ENCODE data around the gene TAAR1.
"Not testable (repeated sequence)": the region's sequence is repeated elsewhere in the genome, so short reads cannot be mapped to it uniquely, and the experiment has no call there.

Gene TAAR1, protein sequence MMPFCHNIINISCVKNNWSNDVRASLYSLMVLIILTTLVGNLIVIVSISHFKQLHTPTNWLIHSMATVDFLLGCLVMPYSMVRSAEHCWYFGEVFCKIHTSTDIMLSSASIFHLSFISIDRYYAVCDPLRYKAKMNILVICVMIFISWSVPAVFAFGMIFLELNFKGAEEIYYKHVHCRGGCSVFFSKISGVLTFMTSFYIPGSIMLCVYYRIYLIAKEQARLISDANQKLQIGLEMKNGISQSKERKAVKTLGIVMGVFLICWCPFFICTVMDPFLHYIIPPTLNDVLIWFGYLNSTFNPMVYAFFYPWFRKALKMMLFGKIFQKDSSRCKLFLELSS

DNA sequence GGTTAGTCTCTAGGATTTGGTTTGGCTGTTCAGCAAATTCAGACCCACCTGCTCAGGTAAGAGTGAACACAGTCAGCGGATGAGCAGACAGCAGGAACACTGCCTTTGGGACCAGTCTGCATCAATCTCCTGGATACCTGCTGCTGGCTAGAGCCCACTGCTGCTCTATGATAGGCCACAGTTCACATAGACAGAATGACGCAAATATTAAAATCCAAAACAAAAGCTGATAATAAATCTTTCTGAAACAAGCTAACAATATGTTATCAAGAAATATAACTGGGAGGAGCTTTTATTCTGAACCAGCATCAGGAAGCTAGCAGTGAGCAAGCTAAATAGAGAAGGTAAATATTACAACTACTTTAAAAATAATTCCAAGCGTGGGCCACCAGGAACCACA is at the start of gene TAAR1:
TSS of gene TAAR1 (minus strand) at position 101 of the 400 bp plus-strand sequence. CDS start 13,179 bp downstream, outside the sequence.
- no peak for DNase-seq

DNA sequence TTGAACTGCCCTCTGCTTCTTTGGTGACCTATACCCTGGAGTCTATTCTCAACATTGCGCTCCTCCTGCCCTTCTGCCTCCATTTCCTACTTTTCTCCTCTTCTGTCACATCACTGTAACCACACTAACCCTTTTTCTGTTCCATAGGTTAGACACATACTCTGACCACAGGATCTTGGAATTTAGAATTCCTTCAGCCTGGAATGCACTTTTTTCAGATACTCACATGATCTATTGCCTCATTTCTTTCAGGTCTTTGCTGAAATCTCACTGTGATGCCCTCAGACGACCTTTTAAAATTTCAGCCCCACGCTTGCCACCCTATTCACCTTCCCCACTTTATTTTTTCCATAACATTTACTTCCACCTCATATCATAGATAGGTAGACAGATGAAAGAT is 49.8 kb upstream of the TAAR1 start:
- DNase-seq = no peak

DNA sequence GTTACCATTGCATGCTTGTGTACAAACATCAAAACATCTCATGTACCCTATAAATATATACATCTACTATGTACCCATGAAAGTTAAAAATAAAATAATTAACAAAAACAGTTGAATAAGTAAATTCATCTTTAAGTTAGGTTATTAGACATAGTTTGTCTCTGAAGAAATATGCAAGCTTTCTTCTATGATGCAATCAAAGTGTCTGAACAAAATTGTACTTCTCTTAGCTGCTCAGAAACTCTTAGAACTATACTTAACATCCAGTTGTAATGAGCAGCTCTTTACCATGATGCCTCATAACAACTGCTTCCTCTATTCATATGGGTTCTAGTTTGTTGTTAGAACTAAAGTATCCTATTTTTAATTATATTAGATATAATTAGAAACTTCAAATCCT is 49.0 kb upstream of the TAAR1 start:
- no peak for DNase-seq

DNA sequence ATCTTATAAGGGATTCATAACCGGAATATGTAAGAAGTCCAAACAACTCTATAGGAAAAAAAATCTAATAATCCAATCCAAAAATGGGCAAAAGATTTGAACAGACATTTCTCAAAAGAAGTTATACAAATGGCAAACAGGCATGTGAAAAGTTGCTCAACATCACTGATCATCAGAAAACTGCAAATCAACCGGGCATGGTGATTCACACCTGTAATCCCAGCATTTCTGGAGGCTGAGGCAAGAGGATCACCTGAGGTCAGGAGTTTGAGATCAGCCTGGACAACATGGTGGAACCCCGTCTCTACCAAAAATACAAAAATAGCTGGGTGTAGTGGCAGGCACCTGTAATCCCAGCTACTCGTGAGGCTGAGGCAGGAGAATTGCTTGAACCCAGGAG is 47.8 kb upstream of the TAAR1 start:
- not testable (repeated sequence) for DNase-seq

DNA sequence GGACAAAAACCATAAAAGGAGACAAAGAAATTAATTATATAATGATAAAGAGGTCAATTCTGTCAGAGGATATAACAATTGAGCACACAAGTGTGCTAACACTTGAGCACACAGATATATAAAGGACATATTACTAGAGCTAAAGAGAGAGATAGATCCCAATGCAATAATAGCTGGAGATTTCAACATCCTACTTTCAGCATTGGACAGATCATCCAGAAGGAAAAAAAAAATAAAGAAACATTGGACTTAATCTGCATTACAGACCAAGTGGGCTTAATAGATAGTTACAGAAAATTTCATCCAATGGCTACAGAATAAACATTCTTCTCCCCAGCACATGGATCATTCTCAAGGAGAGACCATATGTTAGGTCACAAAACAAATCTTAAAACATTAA is 45.0 kb upstream of the TAAR1 start:
- DNase-seq = no peak

DNA sequence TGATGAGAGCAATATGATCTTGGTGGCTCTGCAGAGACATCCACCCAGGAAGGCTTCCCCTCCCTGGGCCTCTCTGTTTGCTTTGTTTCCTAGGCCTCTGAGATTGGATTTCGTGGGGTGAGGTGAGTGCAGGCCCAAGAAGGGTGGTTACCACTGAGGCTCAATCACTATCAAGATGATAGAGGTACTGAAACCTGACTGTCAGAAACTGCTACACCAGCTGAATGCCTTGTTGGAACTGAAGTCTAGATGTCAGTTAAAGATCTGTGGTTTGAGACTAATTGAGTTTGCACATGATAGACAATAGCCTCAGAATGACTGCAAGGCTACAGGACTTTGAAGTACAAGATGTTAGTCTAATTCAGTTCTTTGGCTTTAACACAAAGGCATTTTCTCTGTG is 39.6 kb upstream of the TAAR1 start:
- DNase-seq = no peak

DNA sequence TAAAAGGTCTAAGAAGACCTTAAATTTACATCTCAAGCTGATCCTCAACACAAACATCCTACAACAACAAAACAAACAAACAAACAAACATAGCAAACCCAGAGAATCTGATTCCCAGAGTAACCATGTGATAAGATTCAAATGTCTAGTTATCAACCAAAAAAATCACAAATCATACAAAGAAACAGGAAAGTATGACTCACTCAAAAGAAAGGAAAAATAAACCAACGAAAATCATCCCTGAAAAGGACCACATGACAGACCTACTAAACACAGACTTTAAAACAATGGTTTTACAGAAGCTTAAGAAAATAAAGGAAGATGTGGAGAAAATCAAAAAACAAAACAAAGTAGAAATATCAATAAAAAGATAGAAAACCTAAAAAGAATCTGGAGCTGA is 36.8 kb upstream of the TAAR1 start:
- DNase-seq = no peak

DNA sequence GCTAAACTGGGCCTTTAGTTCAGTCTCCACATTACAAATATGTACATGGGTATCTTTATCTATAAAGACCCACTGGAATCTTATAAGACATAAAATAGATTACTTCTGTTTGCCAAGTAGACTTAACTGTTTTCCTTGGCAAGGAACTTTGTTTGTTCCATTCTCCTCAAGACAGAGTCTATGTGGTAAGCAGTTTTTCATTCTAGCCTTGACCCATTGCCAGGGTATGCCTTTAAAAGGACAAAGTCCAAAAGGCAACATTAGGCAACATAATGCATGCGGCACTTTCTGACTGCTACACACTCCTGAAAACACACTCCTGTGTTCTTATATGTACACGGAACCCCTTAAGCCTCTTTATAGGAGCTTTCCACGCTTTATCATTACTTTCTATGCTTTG is 34.5 kb upstream of the TAAR1 start:
- no peak for DNase-seq

DNA sequence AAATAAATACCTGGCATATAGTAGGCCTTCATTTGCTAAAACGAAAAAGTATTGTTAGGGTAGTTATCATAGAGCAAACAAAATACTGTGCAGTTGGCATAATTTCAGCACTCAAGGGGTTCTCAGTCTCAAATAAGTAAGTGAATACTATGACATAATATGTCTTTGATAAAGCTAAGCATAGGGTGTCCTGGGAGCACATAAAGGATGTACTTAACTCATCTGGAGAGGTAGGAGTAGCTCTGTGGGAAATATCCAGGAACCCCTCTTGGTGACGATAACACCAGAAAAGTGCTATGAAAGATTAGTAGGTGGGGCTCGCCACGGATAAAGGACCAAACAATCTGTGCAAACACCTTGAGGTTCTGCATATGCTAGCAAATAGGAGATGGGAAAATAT is 31.7 kb upstream of the TAAR1 start:
- DNase-seq = no peak

DNA sequence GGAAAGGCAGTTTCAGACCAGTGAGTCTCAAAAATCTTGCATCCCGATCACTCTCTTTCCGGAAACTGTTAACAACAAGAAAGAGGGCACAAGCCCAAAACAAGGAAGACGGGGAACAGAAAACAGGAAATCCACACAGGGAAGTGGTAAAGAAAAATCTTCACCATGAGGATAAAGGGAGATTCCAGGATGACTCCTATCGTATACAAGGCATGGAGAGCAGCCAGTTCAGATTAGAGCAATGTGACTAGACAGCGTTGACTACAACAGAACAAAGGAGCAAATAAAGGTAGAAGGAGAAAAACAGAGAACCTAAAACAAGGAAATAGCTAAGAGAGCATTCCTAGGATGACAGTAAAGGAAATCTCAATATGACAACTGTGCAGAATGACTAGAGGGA is 28.3 kb upstream of the TAAR1 start:
- no peak for DNase-seq

DNA sequence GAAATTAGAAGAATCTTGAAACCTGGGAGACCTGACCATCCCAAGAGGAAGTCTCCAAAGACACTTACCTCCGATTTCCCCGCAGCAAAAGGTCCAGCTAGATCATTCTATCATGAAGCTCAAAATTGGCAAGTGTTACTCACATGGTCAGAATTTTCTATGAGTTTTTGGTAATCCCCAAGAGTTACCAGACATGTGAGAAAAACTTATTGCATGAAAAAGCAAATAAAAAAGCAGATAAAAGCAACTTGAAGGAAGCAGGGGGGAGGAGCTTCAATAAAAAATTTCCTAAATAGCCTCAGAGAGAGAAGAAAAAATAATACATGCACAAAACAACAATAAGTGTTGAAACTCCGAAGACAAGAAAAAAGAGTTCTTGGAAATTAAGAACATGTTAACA is 27.5 kb upstream of the TAAR1 start:
- DNase-seq = no peak

DNA sequence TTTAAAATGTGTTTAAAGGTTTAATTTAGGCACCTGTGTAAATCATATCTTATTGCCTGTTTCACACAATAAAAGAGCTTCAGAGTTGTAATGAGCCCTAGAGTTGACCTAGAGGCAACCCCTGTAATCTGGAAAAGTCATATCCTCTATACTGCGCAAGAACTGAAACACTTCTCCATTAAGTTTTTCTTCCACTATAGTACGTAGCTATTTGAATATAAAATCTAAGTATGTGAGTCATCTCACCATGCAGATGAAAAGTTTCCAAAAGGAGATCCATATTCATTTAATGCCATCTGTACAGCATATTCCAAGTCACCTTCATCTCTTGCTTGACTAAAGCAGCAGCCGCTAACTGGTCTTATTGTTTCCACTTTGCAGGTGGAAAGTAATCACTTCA is 26.0 kb upstream of the TAAR1 start:
- DNase-seq = no peak

DNA sequence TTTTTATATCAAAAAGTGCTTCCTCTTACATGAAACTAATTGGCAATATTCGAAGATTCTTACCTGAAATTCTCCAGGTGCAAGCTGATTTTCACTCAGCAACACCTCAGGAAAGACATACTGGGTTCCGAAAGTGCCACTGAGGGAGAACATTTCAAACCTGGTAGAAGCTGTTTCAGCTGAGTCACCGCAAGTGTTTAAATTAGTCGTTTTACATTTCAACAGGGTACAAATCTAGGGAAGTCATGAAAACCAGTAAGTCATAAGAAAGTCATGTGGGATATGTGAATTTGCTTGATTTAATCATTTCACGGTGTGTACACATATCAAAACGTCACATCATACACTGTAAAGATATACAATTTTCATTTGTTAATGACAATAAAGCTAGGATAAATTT is 25.3 kb upstream of the TAAR1 start:
- DNase-seq = no peak

DNA sequence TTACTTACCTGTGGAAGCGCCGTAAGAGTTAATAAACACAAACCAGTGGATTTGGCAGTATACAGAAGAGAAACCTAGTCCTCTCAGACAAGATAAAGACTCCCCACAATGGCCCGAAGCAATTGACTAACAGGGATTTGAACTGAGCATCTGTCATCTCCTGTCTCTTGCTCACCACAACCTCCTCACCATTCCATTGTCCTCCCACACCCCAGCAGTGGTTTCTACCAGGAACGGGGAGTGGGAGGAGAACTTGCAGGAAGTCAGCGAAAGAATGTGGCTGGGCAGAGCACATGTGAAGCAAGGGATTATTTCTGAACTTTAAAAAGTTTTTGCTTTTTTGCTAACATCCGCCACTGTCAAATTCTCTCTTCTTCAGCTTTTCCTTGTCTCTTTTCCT is 24.6 kb upstream of the TAAR1 start:
- no peak for DNase-seq

DNA sequence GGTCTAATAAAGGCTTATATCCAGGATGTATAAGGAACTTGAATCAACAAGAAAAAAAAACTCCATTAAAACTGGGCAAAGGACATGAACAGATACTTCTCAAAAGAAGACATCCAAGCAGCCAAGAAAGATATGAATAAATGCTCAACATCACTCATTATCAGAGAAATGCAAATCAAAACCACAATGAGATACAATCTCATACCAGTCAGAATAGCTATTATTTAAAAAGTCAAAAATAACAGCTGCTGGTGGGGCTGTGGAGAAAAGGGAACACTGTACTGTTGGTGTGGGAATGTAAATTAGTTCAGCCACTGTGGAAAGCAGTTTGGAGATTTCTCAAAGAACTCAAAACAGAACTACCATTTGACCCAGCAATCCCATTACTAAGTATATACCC is 20.1 kb upstream of the TAAR1 start:
- DNase-seq = not testable (repeated sequence)

DNA sequence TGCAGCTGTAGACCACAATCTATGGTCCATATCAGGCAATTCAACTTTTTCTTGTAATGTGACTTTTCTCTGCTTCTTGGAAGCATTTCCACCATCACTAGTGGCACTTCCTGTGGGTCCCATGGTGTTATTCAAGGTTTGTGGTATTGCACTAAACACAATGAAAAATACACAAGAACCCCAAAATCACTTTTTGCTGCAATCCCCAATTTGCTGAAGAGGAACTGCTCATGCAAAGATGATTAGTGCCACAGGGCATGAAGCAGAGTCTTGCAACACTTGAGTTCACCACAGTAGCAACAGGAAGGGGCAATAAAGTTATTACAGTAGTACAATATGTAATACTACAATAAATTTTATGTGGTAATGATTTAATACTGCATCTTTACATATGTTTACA is 16.8 kb upstream of the TAAR1 start:
- no peak for DNase-seq

DNA sequence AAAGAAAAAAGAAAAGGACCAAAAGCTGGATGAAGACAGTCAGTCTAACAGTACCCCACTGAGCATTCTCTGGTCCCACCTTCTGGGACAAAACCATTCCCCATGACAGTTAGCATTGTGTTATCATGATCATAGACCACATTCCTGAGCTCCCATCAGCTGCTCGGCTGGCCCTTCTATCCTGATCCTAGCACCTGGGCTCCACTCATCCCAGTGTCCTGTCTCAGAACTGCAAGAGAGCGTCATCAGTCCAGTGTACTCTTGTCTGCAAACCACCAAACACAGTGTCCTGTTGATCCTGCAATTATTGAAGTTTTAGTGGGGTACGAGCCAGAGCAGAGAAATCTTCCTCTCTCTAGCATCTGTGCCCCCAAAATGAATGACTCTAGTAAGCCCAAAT is 16.0 kb upstream of the TAAR1 start:
- DNase-seq = no peak

DNA sequence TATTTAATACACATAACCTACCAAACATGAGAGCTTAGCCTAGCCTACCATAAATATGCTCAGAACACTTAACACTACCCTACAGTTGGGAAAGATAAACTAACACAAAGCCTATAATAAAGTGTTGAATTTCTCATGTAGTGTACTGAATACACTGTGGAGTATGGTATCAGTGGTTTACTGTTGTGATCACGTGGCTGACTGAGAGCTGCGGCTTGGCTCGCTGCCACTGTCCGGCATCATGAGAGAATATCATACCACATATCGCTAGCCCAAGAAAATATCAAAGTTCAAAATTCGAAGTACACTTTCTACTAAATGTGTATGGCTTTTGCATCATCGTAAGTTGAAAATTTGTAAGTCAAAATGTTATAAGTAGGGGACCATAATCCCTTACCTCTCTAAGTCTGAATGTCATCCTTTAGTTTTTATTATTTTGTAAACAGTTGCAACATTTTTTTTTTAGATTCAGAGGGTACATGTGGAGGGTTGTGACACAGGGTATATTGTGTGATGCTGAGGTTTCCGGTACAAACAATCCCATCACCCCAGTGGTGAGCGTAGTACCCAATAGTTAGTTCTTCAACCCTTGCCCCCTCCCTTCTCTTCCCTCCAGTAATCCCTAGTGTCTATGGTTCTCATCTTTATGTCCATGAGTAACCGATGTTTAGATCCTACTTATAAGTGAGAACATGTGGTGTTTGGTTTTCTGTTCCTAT is 14.6 kb upstream of the TAAR1 start:
- no peak for DNase-seq

DNA sequence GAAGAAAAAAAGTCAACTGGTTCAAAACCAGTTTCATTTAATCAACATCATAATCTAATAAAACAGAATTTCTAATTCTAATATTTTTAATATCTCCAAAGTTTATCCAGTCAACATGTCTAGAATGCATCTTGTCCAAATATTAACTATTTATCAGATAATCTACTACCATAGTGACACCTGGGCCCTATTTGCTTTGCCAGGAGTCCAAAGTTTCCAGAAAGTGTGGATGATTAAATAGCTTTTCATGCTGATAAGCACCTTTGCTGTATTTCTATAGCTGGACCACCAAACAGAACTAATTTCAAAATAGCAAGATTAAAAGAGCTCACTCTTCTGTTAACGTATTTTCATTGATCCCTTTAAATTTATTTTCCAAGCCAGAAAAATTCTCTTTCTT is 12.3 kb upstream of the TAAR1 start:
- DNase-seq = no peak

DNA sequence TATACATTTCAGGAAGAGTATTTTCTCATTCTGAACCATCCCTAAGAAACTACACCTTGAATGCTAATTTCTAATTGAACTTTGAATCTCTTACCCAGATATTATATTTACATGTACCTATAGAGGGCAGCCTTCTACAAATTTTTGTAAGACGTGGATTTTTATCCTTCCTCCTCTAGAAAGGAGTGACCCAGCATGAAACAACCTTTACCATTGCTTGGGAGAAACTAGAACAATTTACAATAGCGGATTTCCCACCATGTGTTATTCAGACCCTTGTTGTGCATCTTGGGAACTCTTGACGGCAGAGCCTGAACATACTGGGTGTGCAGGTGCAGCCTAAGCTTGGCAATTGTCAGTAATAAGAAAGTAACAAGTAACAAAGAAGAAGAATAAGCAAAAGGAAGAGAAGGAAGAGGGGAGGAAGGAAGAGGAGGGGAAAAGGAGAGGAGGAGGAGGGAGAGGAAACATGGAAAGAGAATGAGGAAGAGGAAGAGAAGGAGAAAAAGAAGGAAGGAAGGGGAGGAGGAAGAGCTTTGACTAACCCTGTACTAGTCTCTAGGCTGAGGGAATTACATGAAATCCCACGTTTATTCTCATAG is 10.8 kb upstream of the TAAR1 start:
- DNase-seq = no peak

DNA sequence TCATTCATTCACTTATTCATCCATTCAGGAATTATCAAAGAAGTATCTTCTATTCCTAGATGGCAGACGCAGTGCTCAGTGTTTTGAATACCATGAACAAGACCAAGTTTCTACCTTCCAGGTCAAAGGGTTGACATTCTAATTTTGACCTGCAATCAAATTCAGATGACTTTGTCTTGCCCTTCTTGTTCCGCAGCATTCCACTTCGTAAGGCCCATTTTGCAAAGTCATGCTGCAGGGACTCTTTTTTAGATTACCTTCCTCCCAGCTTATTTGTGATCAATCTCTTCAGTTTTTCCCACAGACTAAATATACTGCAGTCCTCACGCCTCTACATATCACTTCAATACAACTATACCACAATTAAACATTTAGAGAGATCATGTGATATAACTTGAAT is 7.1 kb upstream of the TAAR1 start:
- DNase-seq = no peak

DNA sequence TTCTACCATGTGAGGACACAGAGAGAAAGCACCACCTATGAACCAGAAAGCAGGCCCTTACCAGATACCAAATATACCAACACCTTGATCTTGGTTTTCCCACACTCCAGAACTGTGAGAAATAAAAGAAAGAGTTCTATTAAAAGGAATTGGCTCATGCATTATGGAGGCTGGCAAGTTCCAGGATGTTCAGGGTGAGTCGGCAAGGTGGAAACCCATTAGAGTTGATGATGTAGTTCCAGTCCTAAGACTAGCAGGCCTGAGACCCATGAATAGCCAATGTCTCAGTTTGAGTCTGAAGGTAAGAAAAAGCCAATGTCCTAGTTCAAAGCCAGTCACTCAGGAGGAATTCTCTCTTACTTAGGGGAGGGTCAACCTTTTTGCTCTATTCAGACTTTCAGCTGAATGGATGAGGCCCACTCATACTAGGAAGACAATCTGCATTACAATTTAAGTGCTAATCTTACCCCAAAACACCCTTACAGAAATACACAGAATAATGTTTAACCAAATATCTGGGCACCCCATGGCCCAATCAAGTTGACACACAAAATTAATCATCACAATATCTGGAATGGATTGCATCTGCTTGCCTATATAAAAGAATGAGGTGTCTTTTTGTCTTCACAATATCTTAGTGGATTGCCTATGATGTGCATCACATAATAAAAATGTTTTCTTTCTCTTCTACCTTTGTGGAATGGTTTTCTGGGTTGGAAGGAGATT is 5.5 kb upstream of the TAAR1 start:
- DNase-seq = no peak

DNA sequence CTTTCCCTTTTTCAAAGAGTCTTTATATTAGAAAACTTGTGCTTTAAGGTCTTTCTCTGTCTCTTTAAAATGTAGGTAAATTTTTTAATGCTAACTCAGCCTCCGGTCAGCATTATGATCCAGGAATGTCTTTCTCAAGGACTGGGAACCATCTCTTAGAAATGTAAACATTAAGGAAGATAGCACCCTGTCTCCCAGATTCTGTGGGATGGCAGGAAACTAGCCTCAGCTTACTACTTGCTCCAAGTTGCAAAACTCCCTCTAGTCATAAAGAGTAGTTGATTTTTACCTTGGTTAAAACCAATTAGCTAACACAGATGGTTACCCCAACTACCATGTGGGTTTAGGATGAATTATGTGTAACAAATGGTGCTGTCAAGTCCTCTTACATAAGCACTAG is 4.7 kb upstream of the TAAR1 start:
- DNase-seq = no peak

DNA sequence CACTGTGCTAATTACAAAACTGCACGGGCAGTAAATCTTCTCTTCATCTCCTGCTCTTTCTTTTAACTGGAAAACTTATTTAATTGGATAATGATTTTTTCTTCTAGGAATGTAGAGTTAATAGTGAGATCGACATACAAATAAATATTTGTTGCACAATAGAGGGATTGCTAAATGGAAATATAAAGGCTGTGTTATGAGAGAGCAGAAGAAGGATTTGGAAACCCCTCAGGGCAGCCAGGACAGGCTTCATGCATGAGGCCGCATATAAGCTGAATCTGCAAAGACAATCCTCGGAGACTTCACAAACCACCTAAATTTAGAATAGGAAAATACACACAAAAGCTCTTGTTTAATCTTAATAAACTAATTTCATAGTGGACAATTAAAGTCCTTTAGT is 2.9 kb upstream of the TAAR1 start:
- no peak for DNase-seq
